NB4 (cell line): ENCODE measurements around the gene POP4.

Source experiments
- POLR2A ChIP-seq: IDR thresholded peaks from 2 replicates; pipeline ENCODE4 v1.6.1; 2011; ENCODE audit warnings: mild to moderate bottlenecking; ENCODE audit not compliant: insufficient read length; ENCODE audit errors: extremely low read depth
- TF ChIP-seq, protein P1 (sequence below): IDR thresholded peaks from one replicate; pipeline ENCODE4 v1.5.1; 2012; ENCODE audit warnings: low read depth, low read length
- TF ChIP-seq, protein P2 (sequence below): IDR thresholded peaks from 2 replicates; pipeline ENCODE4 v1.6.1; 2011; ENCODE audit warnings: low read depth, low read length

DNA sequence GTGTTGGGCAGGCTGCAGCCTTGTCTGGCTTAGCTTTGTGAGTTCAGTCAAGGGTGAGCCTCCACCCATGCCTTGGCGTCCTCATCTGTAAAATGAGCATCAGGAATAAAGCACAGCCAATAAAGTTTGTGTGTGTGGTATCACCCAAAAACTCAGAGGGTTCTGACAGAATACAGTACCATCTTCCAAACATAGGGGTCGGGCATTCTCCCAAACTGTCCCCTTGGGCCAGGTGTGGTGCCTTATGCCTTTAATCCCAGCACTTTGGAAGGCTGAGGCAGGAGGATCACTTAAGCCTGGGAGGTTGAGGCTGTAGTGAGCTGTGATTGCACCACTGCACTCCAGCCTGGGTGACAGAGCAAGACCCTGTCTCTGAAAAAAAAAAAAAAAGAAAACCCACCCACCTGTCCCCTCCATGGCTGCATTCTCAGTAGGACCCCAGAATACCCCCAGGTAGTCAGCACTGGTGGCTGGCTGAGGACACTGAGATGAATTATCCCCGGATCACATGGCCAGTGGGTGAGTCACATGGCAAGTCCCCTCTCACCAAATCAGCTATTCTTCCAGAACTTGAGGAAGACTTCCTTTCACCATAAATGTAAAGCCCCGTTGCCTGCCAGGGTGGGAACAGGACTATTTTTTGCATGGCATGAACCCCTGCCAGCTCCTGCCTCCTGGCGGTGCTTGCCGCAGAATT is 18.6 kb downstream of the POP4 start:
- TF ChIP-seq, protein P1, sequence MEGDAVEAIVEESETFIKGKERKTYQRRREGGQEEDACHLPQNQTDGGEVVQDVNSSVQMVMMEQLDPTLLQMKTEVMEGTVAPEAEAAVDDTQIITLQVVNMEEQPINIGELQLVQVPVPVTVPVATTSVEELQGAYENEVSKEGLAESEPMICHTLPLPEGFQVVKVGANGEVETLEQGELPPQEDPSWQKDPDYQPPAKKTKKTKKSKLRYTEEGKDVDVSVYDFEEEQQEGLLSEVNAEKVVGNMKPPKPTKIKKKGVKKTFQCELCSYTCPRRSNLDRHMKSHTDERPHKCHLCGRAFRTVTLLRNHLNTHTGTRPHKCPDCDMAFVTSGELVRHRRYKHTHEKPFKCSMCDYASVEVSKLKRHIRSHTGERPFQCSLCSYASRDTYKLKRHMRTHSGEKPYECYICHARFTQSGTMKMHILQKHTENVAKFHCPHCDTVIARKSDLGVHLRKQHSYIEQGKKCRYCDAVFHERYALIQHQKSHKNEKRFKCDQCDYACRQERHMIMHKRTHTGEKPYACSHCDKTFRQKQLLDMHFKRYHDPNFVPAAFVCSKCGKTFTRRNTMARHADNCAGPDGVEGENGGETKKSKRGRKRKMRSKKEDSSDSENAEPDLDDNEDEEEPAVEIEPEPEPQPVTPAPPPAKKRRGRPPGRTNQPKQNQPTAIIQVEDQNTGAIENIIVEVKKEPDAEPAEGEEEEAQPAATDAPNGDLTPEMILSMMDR: no peak
- no peak for TF ChIP-seq POLR2A
- TF ChIP-seq, protein P2, sequence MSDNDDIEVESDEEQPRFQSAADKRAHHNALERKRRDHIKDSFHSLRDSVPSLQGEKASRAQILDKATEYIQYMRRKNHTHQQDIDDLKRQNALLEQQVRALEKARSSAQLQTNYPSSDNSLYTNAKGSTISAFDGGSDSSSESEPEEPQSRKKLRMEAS: no peak
